KMS-11 (cell line): ENCODE data around the gene TMEM235.

ENCODE experiments used
- H2AFZ ChIP-seq: fragments of 200-600 bp; sonication (generic); 2 replicates; pipeline ENCODE4 v1.6.1; 2016; ENCODE audit warnings: antibody characterized with exemption, mixed run types, low read depth
- H3K27ac ChIP-seq: fragments of 200-600 bp; sonication (generic); 2 replicates; pipeline ENCODE4 v1.6.1; 2016; ENCODE audit warnings: mild to moderate bottlenecking, mixed run types
- H3K27me3 ChIP-seq: fragments of 200-600 bp; sonication (generic); 2 replicates; pipeline ENCODE4 v1.6.1; 2017; ENCODE audit warnings: mild to moderate bottlenecking, low read depth, mixed run types, moderate library complexity; ENCODE audit not compliant: insufficient read depth
- H3K36me3 ChIP-seq: fragments of 200-600 bp; sonication (generic); 2 replicates; pipeline ENCODE4 v1.6.1; 2017; ENCODE audit warnings: mild to moderate bottlenecking, mixed run types; ENCODE audit not compliant: insufficient read depth
- H3K4me1 ChIP-seq: fragments of 200-600 bp; sonication (generic); 2 replicates; pipeline ENCODE4 v1.6.1; 2016; ENCODE audit warnings: mild to moderate bottlenecking, low read depth, mixed run types; ENCODE audit not compliant: poor library complexity, severe bottlenecking
- H3K4me2 ChIP-seq: fragments of 200-600 bp; sonication (generic); 2 replicates; pipeline ENCODE4 v1.7.0; 2016; ENCODE audit warnings: mild to moderate bottlenecking, mixed run types
- H3K4me3 ChIP-seq: fragments of 200-600 bp; sonication (generic); IDR thresholded peaks from 2 replicates; pipeline ENCODE4 v1.6.1; 2017; ENCODE audit warnings: low read depth, low read length, mixed read lengths; ENCODE audit not compliant: insufficient read depth
- H3K79me2 ChIP-seq: fragments of 200-600 bp; sonication (generic); 2 replicates; pipeline ENCODE4 v1.6.1; 2016; ENCODE audit warnings: low read depth, mixed run types; ENCODE audit not compliant: insufficient read depth
- H3K9ac ChIP-seq: fragments of 200-600 bp; sonication (generic); 2 replicates; pipeline ENCODE4 v1.6.1; 2016; ENCODE audit warnings: mild to moderate bottlenecking, mixed run types
- H4K20me1 ChIP-seq: fragments of 200-600 bp; sonication (generic); 2 replicates; pipeline ENCODE4 v1.6.1; 2016; ENCODE audit warnings: mild to moderate bottlenecking, mixed run types; ENCODE audit not compliant: insufficient read depth
- TF ChIP-seq, protein P1 (sequence below): fragments of 200-600 bp; sonication (generic); conservative IDR thresholded peaks from 2 replicates; pipeline ENCODE4 v1.6.1; 2017; ENCODE audit warnings: low read depth, mild to moderate bottlenecking, antibody characterized with exemption, low read length, moderate library complexity, mixed read lengths

Gene TMEM235

DNA sequence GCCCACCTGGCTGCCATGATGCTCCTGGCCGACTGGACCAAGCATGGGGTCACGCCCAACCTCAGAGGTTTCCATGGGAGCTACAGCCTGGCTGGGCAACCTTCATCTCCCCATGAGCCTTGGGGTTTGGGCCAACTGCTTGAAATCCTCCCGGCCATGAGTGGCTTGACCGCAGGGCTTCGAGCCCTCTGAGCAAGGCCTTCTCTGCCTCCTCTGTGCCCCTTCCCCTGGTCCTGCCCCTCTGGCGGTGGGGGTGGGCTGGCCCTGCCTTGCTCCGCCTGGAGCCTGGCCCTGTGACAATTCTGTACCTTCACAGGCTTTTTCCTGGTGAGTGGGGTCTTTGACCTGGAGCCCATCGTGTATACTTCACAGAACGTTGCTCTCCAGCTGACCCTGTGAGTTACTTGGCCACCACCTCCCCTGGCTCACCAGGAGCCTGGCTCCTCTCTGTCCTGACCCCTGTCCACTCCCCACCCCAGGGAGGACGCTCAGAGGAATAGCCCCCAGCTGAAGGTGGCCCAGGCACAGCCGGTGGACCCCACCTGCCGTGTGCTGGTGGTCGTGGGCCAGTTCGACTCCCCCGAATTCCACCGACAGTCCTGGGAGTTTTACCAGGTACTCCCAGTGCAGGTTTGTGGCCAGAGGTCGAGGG lies 26.2 kb upstream of the TMEM235 start:
- Histone ChIP-seq H3K9ac (no peak overlapping the region), H3K79me2 (peaks cover 2% of the 10 kb centered on the region; the same call in 1 of the 2 replicates), H3K36me3 (0 out of 2 replicates have a peak, but pooled peaks cover 3% of the 10 kb centered on the region), H2AFZ (no peak overlapping the region), H3K4me3 (no peak overlapping the region), H3K27me3 (no peaks in the 10 kb centered on the region), H3K27ac (no peak overlapping the region), H3K4me1 (no peaks in the 10 kb centered on the region), H4K20me1 (no peaks in the 10 kb centered on the region), H3K4me2 (no peak overlapping the region)
- TF ChIP-seq, protein P1, sequence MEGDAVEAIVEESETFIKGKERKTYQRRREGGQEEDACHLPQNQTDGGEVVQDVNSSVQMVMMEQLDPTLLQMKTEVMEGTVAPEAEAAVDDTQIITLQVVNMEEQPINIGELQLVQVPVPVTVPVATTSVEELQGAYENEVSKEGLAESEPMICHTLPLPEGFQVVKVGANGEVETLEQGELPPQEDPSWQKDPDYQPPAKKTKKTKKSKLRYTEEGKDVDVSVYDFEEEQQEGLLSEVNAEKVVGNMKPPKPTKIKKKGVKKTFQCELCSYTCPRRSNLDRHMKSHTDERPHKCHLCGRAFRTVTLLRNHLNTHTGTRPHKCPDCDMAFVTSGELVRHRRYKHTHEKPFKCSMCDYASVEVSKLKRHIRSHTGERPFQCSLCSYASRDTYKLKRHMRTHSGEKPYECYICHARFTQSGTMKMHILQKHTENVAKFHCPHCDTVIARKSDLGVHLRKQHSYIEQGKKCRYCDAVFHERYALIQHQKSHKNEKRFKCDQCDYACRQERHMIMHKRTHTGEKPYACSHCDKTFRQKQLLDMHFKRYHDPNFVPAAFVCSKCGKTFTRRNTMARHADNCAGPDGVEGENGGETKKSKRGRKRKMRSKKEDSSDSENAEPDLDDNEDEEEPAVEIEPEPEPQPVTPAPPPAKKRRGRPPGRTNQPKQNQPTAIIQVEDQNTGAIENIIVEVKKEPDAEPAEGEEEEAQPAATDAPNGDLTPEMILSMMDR: no peak

DNA sequence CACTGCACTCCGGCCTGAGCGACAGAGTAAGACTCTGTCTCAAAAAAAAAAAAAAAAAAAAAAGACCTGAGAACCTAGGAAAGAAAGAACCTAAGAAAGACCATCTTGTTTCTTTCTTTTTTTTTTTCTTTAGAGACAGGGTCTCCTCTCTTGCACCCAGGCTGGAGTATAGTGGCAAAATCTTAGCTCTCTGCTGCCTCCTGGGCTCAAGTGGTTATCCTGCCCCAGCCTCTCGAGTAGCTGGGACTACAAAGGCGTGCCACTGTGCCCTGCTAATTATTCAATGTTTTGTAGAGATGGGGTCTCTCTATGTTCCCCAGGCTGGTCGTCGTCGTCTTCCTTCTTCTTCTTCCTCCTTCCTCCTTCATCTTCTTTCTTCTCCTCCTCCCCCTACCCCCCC lies 25.1 kb upstream of the TMEM235 start:
- Histone ChIP-seq H3K4me3 (no peak overlapping the region), H3K27me3 (no peaks in the 10 kb centered on the region), H3K4me1 (no peaks in the 10 kb centered on the region), H4K20me1 (no peaks in the 10 kb centered on the region), H2AFZ (no peak overlapping the region), H3K36me3 (0 out of 2 replicates have a peak, but pooled peaks cover 3% of the 10 kb centered on the region), H3K4me2 (no peak overlapping the region), H3K9ac (no peak overlapping the region), H3K27ac (no peak overlapping the region), H3K79me2 (no peaks in the 10 kb centered on the region)
- TF ChIP-seq, protein P1: no peak

DNA sequence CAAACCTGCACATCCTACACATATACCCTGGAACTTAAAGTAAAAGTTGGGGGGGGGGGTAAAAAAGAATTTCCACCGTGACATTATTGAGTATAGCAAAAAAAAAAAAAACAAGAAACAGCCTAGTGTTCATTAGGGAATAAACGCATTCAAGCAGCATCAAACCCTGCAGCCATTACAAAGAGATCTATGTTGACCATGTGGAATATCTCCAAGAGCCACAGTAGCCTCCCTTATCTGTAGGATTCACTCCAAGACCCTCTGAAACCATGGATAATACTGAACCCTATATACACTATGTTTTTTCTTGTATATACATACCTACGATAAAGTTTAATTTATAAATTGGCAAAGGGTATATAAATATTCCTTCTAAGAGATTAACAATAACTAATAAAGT lies 22.9 kb upstream of the TMEM235 start:
- Histone ChIP-seq H3K4me3 (no peak overlapping the region), H3K9ac (no peak overlapping the region), H4K20me1 (no peaks in the 10 kb centered on the region), H3K79me2 (no peaks in the 10 kb centered on the region), H3K36me3 (0 out of 2 replicates have a peak, but pooled peaks cover 3% of the 10 kb centered on the region), H3K27ac (no peak overlapping the region), H3K4me1 (peaks cover 1% of the 10 kb centered on the region), H3K27me3 (no peaks in the 10 kb centered on the region), H3K4me2 (no peak overlapping the region), H2AFZ (no peak overlapping the region)
- TF ChIP-seq, protein P1: no peak

DNA sequence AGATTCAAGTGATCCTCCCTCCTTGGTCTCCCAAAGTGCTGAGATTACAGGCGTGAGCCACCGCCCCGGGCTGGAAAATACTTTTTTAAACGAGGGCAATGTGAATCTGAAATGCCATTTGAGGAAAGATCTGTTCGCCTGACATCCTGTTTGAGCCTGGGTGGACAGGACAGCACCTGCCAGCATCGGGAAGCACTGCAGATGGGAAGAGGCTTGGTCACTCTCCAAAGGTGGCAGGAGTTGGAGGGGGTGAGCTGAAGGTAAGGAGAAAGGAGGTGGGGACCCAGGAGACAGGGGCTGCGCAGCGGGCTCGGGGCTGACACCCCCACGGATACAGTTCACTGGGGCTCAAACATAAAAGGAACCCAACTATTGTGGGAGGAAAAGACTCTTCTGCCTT lies 21.3 kb upstream of the TMEM235 start:
- Histone ChIP-seq H3K4me3 (no peak overlapping the region), H3K9ac (no peak overlapping the region), H3K79me2 (peaks cover 11% of the 10 kb centered on the region), H2AFZ (no peak overlapping the region), H3K27me3 (no peaks in the 10 kb centered on the region), H3K27ac (no peak overlapping the region), H4K20me1 (no peaks in the 10 kb centered on the region), H3K36me3 (0 out of 2 replicates have a peak, but pooled peaks cover 3% of the 10 kb centered on the region), H3K4me1 (peaks cover 8% of the 10 kb centered on the region), H3K4me2 (no peak overlapping the region)
- TF ChIP-seq, protein P1: no peak
